Colonic mucosa (tissue), 4 donors: ENCODE results near the gene GPR4. TPM values are rescaled to one million over a fixed set of nuclear protein-coding genes. Genes with fewer than 3 reads are reported as not detected.
A peak's percentile ranks its signal among the peaks of the same experiment; 100 is the strongest.

ENCODE experiments used
- DNase-seq: peaks from one replicate; pipeline ENCODE4 v3.0.0-alpha.2; 2020
- H3K27ac ChIP-seq: fragments of 200-600 bp; one replicate; pipeline ENCODE4 v1.8.0; 2021
- H3K27me3 ChIP-seq: fragments of 200-600 bp; one replicate; pipeline ENCODE4 v1.8.0; 2021
- H3K36me3 ChIP-seq: fragments of 200-600 bp; one replicate; pipeline ENCODE4 v1.8.0; 2021
- H3K4me1 ChIP-seq: fragments of 200-600 bp; one replicate; pipeline ENCODE4 v1.8.0; 2021; ENCODE audit warnings: mild to moderate bottlenecking
- H3K4me3 ChIP-seq: fragments of 200-600 bp; one replicate; pipeline ENCODE4 v1.8.0; 2021
- H3K9ac ChIP-seq, 2 donors: one replicate each; pipeline ENCODE4 v1.7.0; 2013; ENCODE audit warnings: control low read depth in 2 of 2, low read depth in 2 of 2, low read length in 2 of 2
- H3K9me3 ChIP-seq: fragments of 200-600 bp; one replicate; pipeline ENCODE4 v1.8.0; 2021
- intact Hi-C: fragments of 100-400 bp; cut with DNase I; formaldehyde crosslinking; loops from one replicate; pipeline ENCODE4 v1.14.1; 2022
- total RNA-seq, 2 donors: library from RNA; stranded (reverse); fragmentation: NEBNext Ultra II Directional in 1 of 2; extraction: Animal tissue kit (Norgen Biotek cat#: 25700) in 1 of 2; gene quantifications; one replicate each; pipeline ENCODE4 v1.2.1, GENCODE V29; 2021
- TF ChIP-seq, protein P1 (sequence below): fragments of 200-600 bp; IDR thresholded peaks from one replicate; pipeline ENCODE4 v1.8.0; 2022; ENCODE audit warnings: antibody characterized with exemption, mild to moderate bottlenecking
- donor health status: healthy.
- donor health status: DM: no; HTN: no; CAD: no.
- donor health status: DM: no; HTN: no; CAD: no.

Gene GPR4
- total RNA-seq, 2 donors from 2014 or later, result 0.52 to 2.0 TPM

DNA sequence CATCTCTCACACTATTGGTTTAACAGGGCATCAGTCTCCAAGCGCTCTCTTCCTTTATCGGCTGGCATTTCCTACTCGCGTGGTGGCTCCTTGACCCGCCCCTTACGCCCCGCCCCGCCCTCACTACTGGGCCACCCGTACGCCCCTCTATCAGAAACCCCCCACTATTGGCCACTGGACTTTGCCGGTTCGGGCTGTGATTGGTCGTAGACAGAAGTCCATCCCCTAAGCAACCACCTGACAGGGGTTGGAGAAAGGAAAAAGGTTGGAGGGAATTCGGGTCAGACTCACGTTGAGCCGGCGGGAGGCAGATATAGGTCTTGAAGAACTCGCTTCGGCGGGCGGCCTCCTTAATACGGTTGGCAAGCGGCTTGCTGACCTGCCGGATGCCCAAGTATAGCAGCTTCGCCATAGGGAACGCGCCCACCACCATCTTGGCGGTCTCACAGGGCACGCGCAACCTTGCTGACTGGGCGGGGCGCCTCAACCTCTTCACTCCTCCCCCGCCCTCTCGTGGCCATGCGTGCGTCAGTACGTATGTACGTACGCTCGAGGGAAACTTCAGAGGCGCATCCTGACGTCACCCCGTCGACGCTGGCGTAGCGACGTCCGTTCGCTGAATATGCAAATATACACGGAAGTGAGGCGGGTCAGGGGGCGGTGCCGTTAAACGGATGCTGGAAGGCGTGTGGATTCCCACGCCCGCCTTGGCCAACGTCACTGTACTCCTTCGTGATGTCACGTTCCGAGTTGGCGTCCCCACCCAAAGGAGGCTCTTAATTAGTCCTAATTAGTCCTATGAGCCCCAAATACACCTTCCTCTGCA lies 17.5 kb downstream of the GPR4 start, which contains the start of gene OPA3:
Gene OPA3 (minus strand): TSS at position 471 of the 826 bp plus-strand sequence. CDS start 38 bp downstream, at position 433.
- intact Hi-C loops, result no loop called here
- H3K4me1 ChIP-seq, result no peaks in the 10 kb centered on the region
- H3K9me3 ChIP-seq, result no peaks in the 10 kb centered on the region
- peak within 1 kb of the TSS; percentile 48 for H3K4me3 ChIP-seq
- TF ChIP-seq, protein P1, sequence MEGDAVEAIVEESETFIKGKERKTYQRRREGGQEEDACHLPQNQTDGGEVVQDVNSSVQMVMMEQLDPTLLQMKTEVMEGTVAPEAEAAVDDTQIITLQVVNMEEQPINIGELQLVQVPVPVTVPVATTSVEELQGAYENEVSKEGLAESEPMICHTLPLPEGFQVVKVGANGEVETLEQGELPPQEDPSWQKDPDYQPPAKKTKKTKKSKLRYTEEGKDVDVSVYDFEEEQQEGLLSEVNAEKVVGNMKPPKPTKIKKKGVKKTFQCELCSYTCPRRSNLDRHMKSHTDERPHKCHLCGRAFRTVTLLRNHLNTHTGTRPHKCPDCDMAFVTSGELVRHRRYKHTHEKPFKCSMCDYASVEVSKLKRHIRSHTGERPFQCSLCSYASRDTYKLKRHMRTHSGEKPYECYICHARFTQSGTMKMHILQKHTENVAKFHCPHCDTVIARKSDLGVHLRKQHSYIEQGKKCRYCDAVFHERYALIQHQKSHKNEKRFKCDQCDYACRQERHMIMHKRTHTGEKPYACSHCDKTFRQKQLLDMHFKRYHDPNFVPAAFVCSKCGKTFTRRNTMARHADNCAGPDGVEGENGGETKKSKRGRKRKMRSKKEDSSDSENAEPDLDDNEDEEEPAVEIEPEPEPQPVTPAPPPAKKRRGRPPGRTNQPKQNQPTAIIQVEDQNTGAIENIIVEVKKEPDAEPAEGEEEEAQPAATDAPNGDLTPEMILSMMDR, result no peak
- H3K9ac ChIP-seq, result peak within 1 kb of the TSS; percentile 93 to 98
- H3K27ac ChIP-seq, result peak within 1 kb of the TSS; percentile 92
- no peaks in the 10 kb centered on the region for H3K36me3 ChIP-seq
- H3K27me3 ChIP-seq, result no peaks in the 10 kb centered on the region
- peak; percentile 100 for DNase-seq

DNA sequence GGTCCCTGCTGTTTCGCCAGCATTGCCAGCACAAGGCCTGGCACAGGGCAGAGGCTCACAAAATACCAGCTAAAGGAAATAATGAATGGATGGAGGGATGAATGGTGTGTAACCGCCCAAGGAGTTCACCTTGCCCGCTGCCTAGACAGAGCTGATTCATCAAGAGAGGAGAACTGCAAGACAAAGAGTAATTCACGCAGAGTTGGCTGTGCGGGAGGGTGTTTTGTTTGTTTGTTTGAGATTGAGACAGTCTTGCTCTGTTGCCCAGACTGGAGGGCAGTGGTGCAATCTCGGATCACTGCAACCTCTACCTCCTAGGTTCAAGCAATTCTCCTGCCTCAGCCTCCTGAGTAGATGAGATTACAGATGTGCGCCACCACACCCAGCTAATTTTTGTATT lies 20.4 kb downstream of the GPR4 start:
- no peak for DNase-seq
- intact Hi-C loops, result no loop called here
- H3K36me3 ChIP-seq, result no peaks in the 10 kb centered on the region
- H3K9me3 ChIP-seq, result no peaks in the 10 kb centered on the region
- TF ChIP-seq, protein P1, result no peak
- no peak overlapping the region for H3K9ac ChIP-seq
- no peak overlapping the region for H3K27ac ChIP-seq
- no peak overlapping the region for H3K4me3 ChIP-seq
- H3K4me1 ChIP-seq, result peaks cover 8% of the 10 kb centered on the region
- no peaks in the 10 kb centered on the region for H3K27me3 ChIP-seq

DNA sequence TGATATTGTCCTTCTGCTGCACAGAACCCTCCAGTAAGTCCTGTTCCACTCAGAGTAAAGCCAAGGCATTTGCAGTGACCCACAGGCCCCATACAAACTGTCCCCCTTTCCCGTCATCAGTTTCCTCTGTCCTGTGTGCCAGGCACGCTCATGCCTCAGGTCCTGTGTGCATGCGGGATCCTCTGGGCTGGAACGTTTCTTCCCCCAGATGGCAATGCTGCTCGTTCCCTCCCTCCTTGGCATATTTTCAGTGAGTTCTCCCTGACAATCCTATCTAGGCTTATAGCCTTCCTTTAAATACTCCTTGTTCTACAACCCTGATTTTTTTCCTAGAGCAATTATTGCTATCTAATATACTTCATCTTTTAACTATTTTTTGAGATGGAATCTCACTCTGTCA lies 23.2 kb downstream of the GPR4 start:
- Histone ChIP-seq H3K27ac (peak overlapping the region; percentile 82), H3K9ac (no peak overlapping the region), H3K9me3 (no peaks in the 10 kb centered on the region), H3K4me3 (no peak overlapping the region), H3K36me3 (no peaks in the 10 kb centered on the region), H3K4me1 (peaks cover 8% of the 10 kb centered on the region), H3K27me3 (no peaks in the 10 kb centered on the region)
- intact Hi-C loops, result no loop called here
- TF ChIP-seq, protein P1, result no peak
- no peak for DNase-seq

GRCh38 chr19:45577111-45577905 lies 24.7 kb downstream of the GPR4 start:
- intact Hi-C loops, result no loop called here
- Histone ChIP-seq H3K9me3 (no peaks in the 10 kb centered on the region), H3K27ac (peak overlapping the region; percentile 82), H3K36me3 (no peaks in the 10 kb centered on the region), H3K9ac (peak overlapping the region; percentile 36 to 63), H3K27me3 (no peaks in the 10 kb centered on the region), H3K4me3 (no peak overlapping the region), H3K4me1 (peaks cover 8% of the 10 kb centered on the region)
- peak; percentile 70 for DNase-seq
- TF ChIP-seq, protein P1, result no peak

DNA sequence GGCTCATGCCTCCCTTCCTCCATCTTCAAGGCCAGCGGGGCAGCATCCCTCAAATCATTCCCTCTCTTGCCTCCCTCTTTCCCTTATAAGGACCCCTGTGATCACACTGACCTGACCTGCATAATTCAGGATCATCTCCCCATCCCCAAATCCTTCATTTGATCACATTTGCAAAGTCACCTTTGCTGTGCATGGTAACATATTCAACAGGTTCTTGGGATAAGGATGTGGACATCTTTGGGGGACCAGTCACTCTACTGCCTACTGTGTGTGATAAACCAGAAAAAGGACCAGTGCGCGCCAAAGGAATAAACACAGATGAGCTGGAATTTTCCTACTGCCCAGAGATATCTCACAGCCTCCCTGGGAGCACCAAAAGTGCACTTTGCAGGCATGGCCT lies 25.3 kb downstream of the GPR4 start:
- peak overlapping the region; percentile 82 for H3K27ac ChIP-seq
- intact Hi-C loops, result no loop called here
- no peaks in the 10 kb centered on the region for H3K27me3 ChIP-seq
- H3K36me3 ChIP-seq, result no peaks in the 10 kb centered on the region
- no peaks in the 10 kb centered on the region for H3K9me3 ChIP-seq
- H3K9ac ChIP-seq, result peak overlapping the region in 1 of 2 donors; percentile 63
- peaks cover 8% of the 10 kb centered on the region for H3K4me1 ChIP-seq
- no peak overlapping the region for H3K4me3 ChIP-seq
- TF ChIP-seq, protein P1, result no peak
- no peak for DNase-seq
